ENCODE results near the gene AGAP1. TPM values are rescaled to one million over a fixed set of nuclear protein-coding genes. Genes with fewer than 3 reads are reported as not detected.

The AGAP1 gene
- total and polyA plus RNA-seq, 4 donors = 36.1 to 79.4 (median 52.6) TPM

DNA sequence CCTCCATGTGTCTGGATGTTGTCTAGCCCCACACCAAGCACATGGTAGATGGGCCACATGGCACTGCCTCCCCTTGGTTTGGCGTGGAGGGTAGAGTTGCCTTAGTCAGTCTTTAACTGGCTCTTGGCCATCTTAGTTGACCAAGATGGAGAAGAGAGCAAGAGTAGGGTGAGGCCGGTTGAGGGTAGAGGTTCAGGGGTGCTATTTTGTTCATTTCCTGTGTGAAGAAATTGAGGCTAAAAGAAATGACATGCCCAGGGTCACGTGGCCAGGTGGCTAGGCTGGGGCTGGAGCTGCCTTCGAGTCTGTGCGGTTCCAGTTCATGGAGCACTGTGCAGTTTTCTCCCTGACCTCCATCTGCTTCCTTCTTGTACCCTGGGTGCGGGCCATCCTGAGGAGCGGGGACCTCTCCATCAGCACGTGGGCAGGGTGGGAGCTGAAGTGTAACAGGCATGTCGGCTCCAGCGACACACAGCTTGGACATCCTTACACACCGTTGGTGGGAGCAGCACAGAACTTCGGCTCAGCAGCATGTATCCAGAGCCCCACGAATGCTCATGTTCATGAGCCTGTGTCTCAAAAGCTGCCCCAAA lies 461.1 kb downstream of the AGAP1 start:
- H3K4me3 ChIP-seq (ENCODE audit: low read depth, low read length) = no peak overlapping the region
- peaks cover 20% of the 10 kb centered on the region for H3K4me1 ChIP-seq (ENCODE audit: control insufficient read depth, insufficient read depth, low read length)
- no peaks in the 10 kb centered on the region for H3K27me3 ChIP-seq (ENCODE audit: control insufficient read depth, insufficient read depth, low read length)
- 95% methylated on average over 9 of the region's 13 CpGs for WGBS (ENCODE audit: insufficient coverage)
- DNase-seq (ENCODE audit: low read depth in 4 of 6, low spot score in 6 of 6) = no peak
- peaks cover 19% of the 10 kb centered on the region for H3K36me3 ChIP-seq (ENCODE audit: control insufficient read depth, insufficient read depth, low read length)
- H3K9me3 ChIP-seq (ENCODE audit: control insufficient read depth, insufficient read depth, low read length) = no peaks in the 10 kb centered on the region
- no peak overlapping the region for H3K27ac ChIP-seq (ENCODE audit: low read depth, low read length)

DNA sequence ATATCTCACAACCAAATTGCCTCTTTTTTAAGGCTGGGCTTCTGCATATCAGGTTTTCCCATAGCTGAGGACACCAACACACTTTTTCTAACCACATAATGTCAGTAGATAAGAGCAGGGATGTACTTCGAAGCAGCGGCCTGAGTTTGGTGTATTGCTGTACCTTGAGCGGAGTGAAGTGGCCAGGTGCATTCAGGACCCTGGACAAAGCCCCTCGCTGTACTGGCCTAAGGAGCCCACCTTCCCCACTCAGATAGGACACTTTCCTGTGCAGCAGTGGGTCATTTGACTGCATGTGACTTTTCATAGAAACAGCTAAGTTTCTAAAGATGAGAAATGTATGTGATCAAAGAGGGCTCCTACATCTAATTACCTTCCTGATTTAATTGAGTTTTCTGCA lies 461.8 kb downstream of the AGAP1 start:
- Histone ChIP-seq H3K36me3 (ENCODE audit: control insufficient read depth, insufficient read depth, low read length) (peaks cover 21% of the 10 kb centered on the region), H3K4me3 (ENCODE audit: low read depth, low read length) (no peak overlapping the region), H3K27ac (ENCODE audit: low read depth, low read length) (no peak overlapping the region), H3K4me1 (ENCODE audit: control insufficient read depth, insufficient read depth, low read length) (peaks cover 15% of the 10 kb centered on the region), H3K9me3 (ENCODE audit: control insufficient read depth, insufficient read depth, low read length) (no peaks in the 10 kb centered on the region), H3K27me3 (ENCODE audit: control insufficient read depth, insufficient read depth, low read length) (no peaks in the 10 kb centered on the region)
- DNase-seq (ENCODE audit: low read depth in 4 of 6, low spot score in 6 of 6) = no peak
- no CpG with 5 or more reads among the region's 4 CpGs for WGBS (ENCODE audit: insufficient coverage)

DNA sequence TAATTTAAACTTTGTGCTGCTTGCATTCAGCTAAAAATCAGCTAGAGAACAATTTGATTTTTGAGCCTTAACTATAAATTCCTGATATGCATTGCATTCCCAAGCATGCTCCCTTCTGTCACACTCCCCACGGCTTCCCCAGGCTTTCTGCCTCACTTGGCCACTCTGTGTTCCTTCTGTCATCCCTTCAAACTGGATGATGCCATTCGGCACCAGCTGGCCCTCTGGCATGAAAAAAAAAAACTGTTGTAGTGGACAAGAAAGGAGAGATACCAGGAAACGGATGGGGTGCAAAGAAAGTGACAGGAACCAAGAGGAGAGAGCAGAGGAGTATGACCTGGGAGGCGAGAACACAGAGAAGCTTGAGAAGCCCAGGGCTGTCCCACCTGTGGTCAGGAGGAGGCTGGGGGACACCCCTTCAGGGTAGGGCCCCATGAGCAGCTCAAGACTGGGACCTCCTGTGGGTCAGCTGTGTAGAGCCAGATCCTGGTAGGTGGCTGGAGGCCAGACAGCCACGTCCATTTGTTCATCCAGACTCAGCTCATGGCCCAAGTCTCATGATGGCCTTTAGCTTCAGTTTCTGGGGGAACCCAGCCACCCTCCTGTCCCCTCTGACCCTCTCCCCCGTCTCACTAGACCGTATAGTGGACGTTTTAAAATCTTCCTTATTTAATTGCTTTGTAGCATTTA lies 462.6 kb downstream of the AGAP1 start:
- no peaks in the 10 kb centered on the region for H3K27me3 ChIP-seq (ENCODE audit: control insufficient read depth, insufficient read depth, low read length)
- no peak overlapping the region for H3K27ac ChIP-seq (ENCODE audit: low read depth, low read length)
- DNase-seq (ENCODE audit: low read depth in 4 of 6, low spot score in 6 of 6) = no peak
- H3K36me3 ChIP-seq (ENCODE audit: control insufficient read depth, insufficient read depth, low read length) = peaks cover 26% of the 10 kb centered on the region
- peaks cover 15% of the 10 kb centered on the region for H3K4me1 ChIP-seq (ENCODE audit: control insufficient read depth, insufficient read depth, low read length)
- H3K4me3 ChIP-seq (ENCODE audit: low read depth, low read length) = no peak overlapping the region
- WGBS (ENCODE audit: insufficient coverage) = 79% methylated on average over 8 of the region's 8 CpGs
- H3K9me3 ChIP-seq (ENCODE audit: control insufficient read depth, insufficient read depth, low read length) = no peaks in the 10 kb centered on the region

DNA sequence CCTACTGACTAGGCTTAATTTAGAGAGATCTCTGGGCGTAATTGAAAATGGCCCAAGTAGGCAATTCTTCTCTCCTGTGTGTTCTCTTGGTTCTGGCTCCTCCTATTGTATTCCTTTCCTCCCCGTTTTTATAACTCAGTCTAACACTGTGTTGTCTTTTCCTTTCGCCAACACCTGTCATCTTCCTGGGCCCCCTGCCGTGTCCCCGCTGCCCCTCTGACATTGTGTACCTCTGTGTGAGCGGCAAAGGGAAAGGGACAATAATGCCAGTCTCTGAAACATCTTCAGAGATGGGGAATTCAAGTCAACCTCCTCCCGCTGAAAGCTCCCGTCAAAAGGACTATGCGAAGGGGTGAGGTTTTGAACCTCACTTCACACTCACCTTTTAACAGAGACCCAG lies 463.4 kb downstream of the AGAP1 start:
- H3K4me1 ChIP-seq (ENCODE audit: control insufficient read depth, insufficient read depth, low read length) = peaks cover 15% of the 10 kb centered on the region
- peaks cover 32% of the 10 kb centered on the region for H3K36me3 ChIP-seq (ENCODE audit: control insufficient read depth, insufficient read depth, low read length)
- H3K27me3 ChIP-seq (ENCODE audit: control insufficient read depth, insufficient read depth, low read length) = no peaks in the 10 kb centered on the region
- H3K27ac ChIP-seq (ENCODE audit: low read depth, low read length) = no peak overlapping the region
- DNase-seq (ENCODE audit: low read depth in 4 of 6, low spot score in 6 of 6) = no peak
- H3K9me3 ChIP-seq (ENCODE audit: control insufficient read depth, insufficient read depth, low read length) = no peaks in the 10 kb centered on the region
- H3K4me3 ChIP-seq (ENCODE audit: low read depth, low read length) = no peak overlapping the region
- 80% methylated on average over 6 of the region's 9 CpGs for WGBS (ENCODE audit: insufficient coverage)

DNA sequence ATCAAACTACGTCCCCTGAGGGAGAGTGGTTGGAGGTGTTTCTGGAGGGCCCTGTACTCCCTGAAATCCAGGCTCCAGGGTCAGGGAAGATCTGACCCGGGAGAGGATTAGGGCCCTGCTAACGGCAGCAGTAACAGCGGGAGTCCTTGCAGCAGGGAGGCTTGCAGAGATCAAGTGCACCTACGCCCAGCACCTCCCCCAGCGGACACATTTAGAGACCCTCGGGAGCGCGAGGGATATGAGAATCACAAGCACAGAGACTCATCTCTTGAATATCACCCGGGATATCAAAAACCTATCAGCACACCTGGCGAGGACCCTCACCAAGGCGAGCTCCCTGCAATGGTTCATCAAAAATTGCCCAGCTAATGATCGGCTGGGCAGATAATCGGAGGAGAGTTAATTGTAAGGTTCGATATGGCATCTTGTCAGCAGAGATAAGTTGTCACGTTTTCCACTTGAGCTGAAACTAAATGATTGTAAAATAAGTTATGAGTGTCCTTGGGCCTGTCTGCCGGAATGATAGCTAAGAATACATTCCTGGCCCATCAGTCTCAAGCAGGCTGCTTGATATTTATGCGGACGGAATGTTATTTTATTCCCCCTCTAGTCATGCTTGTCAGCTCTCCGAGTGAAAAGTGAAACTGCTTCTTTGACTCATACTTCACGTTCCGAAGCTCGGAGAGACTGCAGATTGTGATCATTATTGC lies 464.5 kb downstream of the AGAP1 start:
- no peaks in the 10 kb centered on the region for H3K27me3 ChIP-seq (ENCODE audit: control insufficient read depth, insufficient read depth, low read length)
- H3K4me1 ChIP-seq (ENCODE audit: control insufficient read depth, insufficient read depth, low read length) = peaks cover 15% of the 10 kb centered on the region
- H3K4me3 ChIP-seq (ENCODE audit: low read depth, low read length) = no peak overlapping the region
- no peak overlapping the region for H3K27ac ChIP-seq (ENCODE audit: low read depth, low read length)
- WGBS (ENCODE audit: insufficient coverage) = 73% methylated on average over 18 of the region's 23 CpGs
- peak in 1 of 6 donors; percentile 75 for DNase-seq (ENCODE audit: low read depth in 4 of 6, low spot score in 6 of 6)
- H3K9me3 ChIP-seq (ENCODE audit: control insufficient read depth, insufficient read depth, low read length) = no peaks in the 10 kb centered on the region
- peaks cover 32% of the 10 kb centered on the region for H3K36me3 ChIP-seq (ENCODE audit: control insufficient read depth, insufficient read depth, low read length)

DNA sequence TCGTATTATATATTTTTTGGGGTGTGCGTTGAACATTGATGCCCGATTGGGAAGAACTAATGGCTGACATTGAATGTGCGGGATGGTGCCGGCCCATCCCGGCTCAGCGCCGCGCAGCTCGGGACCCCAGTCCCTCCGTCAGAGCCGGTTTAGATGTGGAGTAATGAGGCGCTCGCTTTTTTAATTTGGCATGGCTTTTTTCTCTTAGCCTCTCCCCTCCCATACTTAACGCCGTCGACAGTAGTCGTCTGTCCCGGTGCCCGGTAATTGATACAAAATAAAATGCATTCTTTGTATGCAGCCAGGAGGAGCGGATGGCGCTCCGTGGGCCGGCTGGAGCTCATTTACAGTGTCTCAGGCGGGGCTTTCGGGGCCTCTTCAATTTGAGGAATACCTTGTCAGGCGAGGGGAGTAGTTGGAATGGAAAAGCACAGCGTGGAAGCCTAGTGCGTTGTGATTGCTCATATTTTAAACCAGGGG lies 465.1 kb downstream of the AGAP1 start:
- H3K4me1 ChIP-seq (ENCODE audit: control insufficient read depth, insufficient read depth, low read length) = peaks cover 15% of the 10 kb centered on the region
- peak in 1 of 6 donors; percentile 64 for DNase-seq (ENCODE audit: low read depth in 4 of 6, low spot score in 6 of 6)
- WGBS (ENCODE audit: insufficient coverage) = 51% methylated on average over 25 of the region's 29 CpGs
- H3K27me3 ChIP-seq (ENCODE audit: control insufficient read depth, insufficient read depth, low read length) = no peaks in the 10 kb centered on the region
- no peak overlapping the region for H3K27ac ChIP-seq (ENCODE audit: low read depth, low read length)
- H3K4me3 ChIP-seq (ENCODE audit: low read depth, low read length) = no peak overlapping the region
- peaks cover 32% of the 10 kb centered on the region for H3K36me3 ChIP-seq (ENCODE audit: control insufficient read depth, insufficient read depth, low read length)
- H3K9me3 ChIP-seq (ENCODE audit: control insufficient read depth, insufficient read depth, low read length) = no peaks in the 10 kb centered on the region

DNA sequence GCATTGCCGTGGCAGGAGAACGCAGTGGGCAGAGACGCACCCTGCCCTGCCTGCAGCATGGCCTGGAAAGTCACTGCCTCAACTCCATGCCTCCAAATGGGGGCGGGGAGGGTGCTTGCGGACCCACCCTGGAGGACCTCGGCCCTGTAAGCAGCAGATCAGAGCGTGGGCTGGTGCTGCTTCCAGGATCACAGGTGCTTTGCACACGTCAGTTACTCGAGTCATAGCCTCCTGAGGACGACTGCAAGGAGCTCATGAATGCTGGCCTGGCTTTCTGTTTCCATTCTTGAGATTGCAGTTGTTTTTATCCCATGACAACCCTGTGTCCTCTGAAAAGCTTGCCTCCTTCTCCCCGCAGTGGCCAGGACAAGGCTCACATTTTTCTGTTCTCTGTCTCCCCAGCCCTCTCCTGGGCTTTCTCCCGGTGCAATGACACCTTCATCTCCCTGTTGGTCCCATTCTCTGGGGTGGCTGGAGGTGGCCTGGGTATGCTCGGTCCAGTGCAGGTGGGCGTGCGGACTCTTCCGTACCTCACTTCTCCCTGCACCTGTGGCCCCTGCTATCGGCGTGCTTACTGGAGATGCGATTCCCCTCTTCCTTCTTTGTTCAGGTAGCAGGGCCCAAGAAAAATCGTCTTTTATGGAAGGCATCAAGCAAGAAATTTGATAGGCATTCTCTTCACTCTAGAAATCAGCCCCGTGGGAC lies 466.3 kb downstream of the AGAP1 start:
- WGBS (ENCODE audit: insufficient coverage) = 94% methylated on average over 20 of the region's 21 CpGs
- peaks cover 29% of the 10 kb centered on the region for H3K36me3 ChIP-seq (ENCODE audit: control insufficient read depth, insufficient read depth, low read length)
- no peak overlapping the region for H3K27ac ChIP-seq (ENCODE audit: low read depth, low read length)
- H3K4me1 ChIP-seq (ENCODE audit: control insufficient read depth, insufficient read depth, low read length) = peaks cover 15% of the 10 kb centered on the region
- DNase-seq (ENCODE audit: low read depth in 4 of 6, low spot score in 6 of 6) = no peak
- no peaks in the 10 kb centered on the region for H3K9me3 ChIP-seq (ENCODE audit: control insufficient read depth, insufficient read depth, low read length)
- no peaks in the 10 kb centered on the region for H3K27me3 ChIP-seq (ENCODE audit: control insufficient read depth, insufficient read depth, low read length)
- H3K4me3 ChIP-seq (ENCODE audit: low read depth, low read length) = no peak overlapping the region

DNA sequence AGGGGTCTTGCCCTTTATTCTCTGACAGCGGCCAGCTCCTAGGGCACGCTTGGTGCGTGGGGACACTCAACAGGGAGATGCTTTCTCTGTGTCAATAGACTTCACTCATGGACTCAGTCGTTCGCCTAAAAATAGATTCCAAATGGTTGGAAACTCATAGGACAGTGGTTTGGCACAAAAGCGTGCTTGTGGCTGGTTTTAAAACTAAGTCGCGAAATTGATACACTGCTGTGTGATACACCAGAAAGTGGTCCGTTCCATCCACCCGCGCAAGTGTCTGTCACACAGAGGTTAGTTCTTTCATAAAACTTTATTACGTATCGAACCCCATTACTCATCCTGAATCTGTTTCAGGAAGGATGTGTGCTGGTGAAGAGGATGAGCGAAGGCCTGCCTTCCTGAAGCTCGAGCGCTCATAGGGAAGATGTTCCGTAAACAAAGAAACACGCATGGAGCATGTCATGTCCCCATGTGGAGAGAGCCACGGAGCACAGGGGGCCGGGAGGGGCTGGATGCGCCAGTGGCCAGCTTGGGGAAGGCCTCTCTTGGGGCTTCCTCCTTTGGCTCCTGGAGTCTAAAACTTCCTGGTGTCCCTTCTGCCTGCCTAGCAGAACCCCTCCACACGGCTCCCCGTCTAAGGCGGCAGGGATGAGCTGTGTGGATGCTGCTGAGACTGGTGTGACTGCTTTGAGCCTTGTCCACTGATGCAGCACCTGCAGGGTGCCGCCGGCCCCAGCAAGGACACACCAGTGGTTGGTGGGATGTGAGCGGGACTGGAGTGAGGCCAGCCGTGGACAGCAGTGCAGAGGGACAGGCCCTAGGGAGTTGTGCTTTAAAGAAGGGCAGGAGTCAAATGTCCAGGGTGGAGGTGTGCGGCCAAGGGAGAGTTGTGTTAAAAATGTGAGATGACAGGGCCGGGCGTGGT lies 467.1 kb downstream of the AGAP1 start:
- no peak for DNase-seq (ENCODE audit: low read depth in 4 of 6, low spot score in 6 of 6)
- Histone ChIP-seq H3K36me3 (ENCODE audit: control insufficient read depth, insufficient read depth, low read length) (peaks cover 28% of the 10 kb centered on the region), H3K4me3 (ENCODE audit: low read depth, low read length) (no peak overlapping the region), H3K27ac (ENCODE audit: low read depth, low read length) (no peak overlapping the region), H3K4me1 (ENCODE audit: control insufficient read depth, insufficient read depth, low read length) (peaks cover 15% of the 10 kb centered on the region), H3K27me3 (ENCODE audit: control insufficient read depth, insufficient read depth, low read length) (no peaks in the 10 kb centered on the region), H3K9me3 (ENCODE audit: control insufficient read depth, insufficient read depth, low read length) (no peaks in the 10 kb centered on the region)
- 96% methylated on average over 26 of the region's 31 CpGs for WGBS (ENCODE audit: insufficient coverage)

DNA sequence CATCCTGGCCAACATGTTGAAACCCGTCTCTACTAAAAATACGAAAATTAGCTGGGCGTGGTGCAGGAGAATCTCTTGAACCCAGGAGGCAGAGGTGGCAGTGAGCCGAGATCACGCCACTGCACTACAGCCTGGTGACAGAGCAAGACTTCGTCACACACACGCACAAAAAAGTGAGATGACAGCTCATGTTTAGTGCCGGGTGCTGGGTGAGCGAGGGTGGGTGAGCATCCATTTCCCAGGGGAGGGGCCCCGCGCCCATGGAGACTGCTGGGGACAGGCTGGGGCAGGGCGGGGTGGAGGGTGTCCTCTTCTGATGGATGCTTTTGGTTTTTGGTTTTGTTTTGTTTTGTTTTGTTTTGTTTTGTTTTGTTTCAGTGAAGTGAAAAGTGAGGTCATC lies 467.9 kb downstream of the AGAP1 start:
- no peak overlapping the region for H3K27ac ChIP-seq (ENCODE audit: low read depth, low read length)
- peaks cover 15% of the 10 kb centered on the region for H3K4me1 ChIP-seq (ENCODE audit: control insufficient read depth, insufficient read depth, low read length)
- no peaks in the 10 kb centered on the region for H3K27me3 ChIP-seq (ENCODE audit: control insufficient read depth, insufficient read depth, low read length)
- no peaks in the 10 kb centered on the region for H3K9me3 ChIP-seq (ENCODE audit: control insufficient read depth, insufficient read depth, low read length)
- 97% methylated on average over 12 of the region's 12 CpGs for WGBS (ENCODE audit: insufficient coverage)
- DNase-seq (ENCODE audit: low read depth in 4 of 6, low spot score in 6 of 6) = no peak
- H3K36me3 ChIP-seq (ENCODE audit: control insufficient read depth, insufficient read depth, low read length) = peaks cover 28% of the 10 kb centered on the region
- no peak overlapping the region for H3K4me3 ChIP-seq (ENCODE audit: low read depth, low read length)

Measured in spinal cord (tissue), 10 donors.